Astrocyte (in vitro differentiated cells and primary cell): ENCODE results near the gene PMM2. TPM values are rescaled to one million over a fixed set of nuclear protein-coding genes. Genes with fewer than 3 reads are reported as not detected.

Experiments used
- DNase-seq: peaks from one replicate; pipeline ENCODE4 v3.0.0-alpha.2; 2010; ENCODE audit warnings: low read depth
- FAIRE-seq: peaks from 2 replicates; lab custom pipeline; 2011; peaks lifted over from hg19 to GRCh38; lab: Jason Lieb, UNC
- H2AFZ ChIP-seq: 2 replicates; pipeline ENCODE4 v1.6.0; 2012; ENCODE audit warnings: low read depth, low read length, inconsistent platforms
- H3K27ac ChIP-seq: 2 replicates; pipeline ENCODE4 v1.5.1; 2011; ENCODE audit warnings: low read depth, low read length, inconsistent platforms
- H3K27me3 ChIP-seq: 2 replicates; pipeline ENCODE4 v1.6.0; 2011; ENCODE audit warnings: low read length, inconsistent platforms; ENCODE audit not compliant: insufficient read depth
- H3K36me3 ChIP-seq: 2 replicates; pipeline ENCODE4 v1.5.1; 2011; ENCODE audit warnings: low read length, inconsistent platforms; ENCODE audit not compliant: insufficient read depth
- H3K4me1 ChIP-seq: 2 replicates; pipeline ENCODE4 v1.5.1; 2011; ENCODE audit warnings: low read length, inconsistent platforms; ENCODE audit not compliant: insufficient read depth
- H3K4me2 ChIP-seq: 2 replicates; pipeline ENCODE4 v1.6.0; 2012; ENCODE audit warnings: low read length, inconsistent platforms
- H3K4me3 ChIP-seq: 2 replicates; pipeline ENCODE4 v1.5.1; 2011; ENCODE audit warnings: low read depth, mild to moderate bottlenecking, low read length, inconsistent platforms; ENCODE audit not compliant: insufficient read depth
- H3K79me2 ChIP-seq: 2 replicates; pipeline ENCODE4 v1.6.0; 2012; ENCODE audit warnings: mild to moderate bottlenecking, low read length, inconsistent platforms; ENCODE audit not compliant: insufficient read depth
- H3K9ac ChIP-seq: 2 replicates; pipeline ENCODE4 v1.6.0; 2012; ENCODE audit warnings: mild to moderate bottlenecking, low read length, inconsistent platforms
- H3K9me3 ChIP-seq: 2 replicates; pipeline ENCODE4 v1.5.1; 2012; ENCODE audit warnings: low read depth, mild to moderate bottlenecking, low read length, inconsistent platforms; ENCODE audit not compliant: insufficient read depth
- H4K20me1 ChIP-seq: 2 replicates; pipeline ENCODE4 v1.6.0; 2012; ENCODE audit warnings: low read length, inconsistent platforms; ENCODE audit not compliant: insufficient read depth
- H3K27ac Mint-ChIP-seq: one replicate; pipeline ENCODE4 v1.8.0; 2021; ENCODE audit warnings: mild to moderate bottlenecking, mixed read lengths; ENCODE audit not compliant: unreplicated experiment
- H3K27me3 Mint-ChIP-seq: one replicate; pipeline ENCODE4 v1.8.0; 2021; ENCODE audit warnings: low read depth, mixed read lengths; ENCODE audit not compliant: unreplicated experiment
- H3K36me3 Mint-ChIP-seq: one replicate; pipeline ENCODE4 v1.8.0; 2021; ENCODE audit warnings: low read depth, mixed read lengths; ENCODE audit not compliant: unreplicated experiment
- H3K4me1 Mint-ChIP-seq: one replicate; pipeline ENCODE4 v1.8.0; 2021; ENCODE audit warnings: low read depth, mixed read lengths; ENCODE audit not compliant: unreplicated experiment
- H3K4me3 Mint-ChIP-seq: one replicate; pipeline ENCODE4 v1.8.0; 2021; ENCODE audit warnings: mild to moderate bottlenecking, moderate library complexity, mixed read lengths; ENCODE audit not compliant: unreplicated experiment
- H3K9me3 Mint-ChIP-seq: one replicate; pipeline ENCODE4 v1.8.0; 2021; ENCODE audit warnings: mild to moderate bottlenecking, mixed read lengths; ENCODE audit not compliant: unreplicated experiment
- CTCF ChIP-seq: IDR thresholded peaks from 2 replicates; pipeline ENCODE4 v1.5.1; 2011; ENCODE audit warnings: low read depth, mild to moderate bottlenecking, inconsistent platforms, low read length, moderate library complexity; ENCODE audit not compliant: insufficient read depth
- EZH2 ChIP-seq: IDR thresholded peaks from 2 replicates; pipeline ENCODE4 v1.6.1; 2012; ENCODE audit warnings: mild to moderate bottlenecking, low read length, inconsistent platforms; ENCODE audit not compliant: insufficient read depth
- total RNA-seq: library from RNA; stranded (reverse); gene quantifications from 2 replicates; pipeline ENCODE4 v1.2.1, GENCODE V29; 2021

The PMM2 gene
- total RNA-seq, 1 donor from 2014 or later = 57.8 TPM

- FAIRE-seq = no peak
- Mint-ChIP-seq H3K9me3 (peaks cover 2% of the 10 kb centered on the region), H3K27me3 (no peaks in the 10 kb centered on the region), H3K36me3 (peaks cover 44% of the 10 kb centered on the region), H3K4me1 (peaks cover 4% of the 10 kb centered on the region), H3K27ac (peak overlapping the region; percentile 41), H3K4me3 (no peak overlapping the region)
- H3K4me2 ChIP-seq = no peak overlapping the region
- no peak overlapping the region for H3K9ac ChIP-seq
- no peak overlapping the region for H3K27ac ChIP-seq
- peaks cover 69% of the 10 kb centered on the region for H3K36me3 ChIP-seq
- H3K4me1 ChIP-seq = no peaks in the 10 kb centered on the region
- H3K27me3 ChIP-seq = no peaks in the 10 kb centered on the region
- peaks cover 85% of the 10 kb centered on the region for H4K20me1 ChIP-seq
- no peak overlapping the region for H2AFZ ChIP-seq
- H3K4me3 ChIP-seq = no peak overlapping the region
- peaks cover 51% of the 10 kb centered on the region for H3K79me2 ChIP-seq
- DNase-seq = no peak
- no peaks in the 10 kb centered on the region for H3K9me3 ChIP-seq
- TF ChIP-seq EZH2 (no peak), CTCF (no peak)
Measured at GRCh38 chr16:8816967-8817655, 19.5 kb downstream of the PMM2 start.

GRCh38 chr16:8818504-8819270 lies 21.0 kb downstream of the PMM2 start:
- Histone ChIP-seq H3K27me3 (no peaks in the 10 kb centered on the region), H3K9me3 (no peaks in the 10 kb centered on the region), H3K4me2 (no peak overlapping the region), H3K79me2 (peaks cover 51% of the 10 kb centered on the region), H3K4me1 (no peaks in the 10 kb centered on the region), H2AFZ (no peak overlapping the region), H3K9ac (no peak overlapping the region), H3K36me3 (peaks cover 67% of the 10 kb centered on the region), H4K20me1 (peaks cover 77% of the 10 kb centered on the region), H3K27ac (no peak overlapping the region), H3K4me3 (no peak overlapping the region)
- TF ChIP-seq CTCF (no peak), EZH2 (no peak)
- no peak for DNase-seq
- peaks cover 2% of the 10 kb centered on the region for H3K9me3 Mint-ChIP-seq
- no peak overlapping the region for H3K4me3 Mint-ChIP-seq
- FAIRE-seq = no peak
- no peaks in the 10 kb centered on the region for H3K27me3 Mint-ChIP-seq
- H3K36me3 Mint-ChIP-seq = peaks cover 41% of the 10 kb centered on the region
- H3K27ac Mint-ChIP-seq = no peak overlapping the region
- H3K4me1 Mint-ChIP-seq = peaks cover 3% of the 10 kb centered on the region
